ENCODE results near the gene SPHKAP. TPM values are rescaled to one million over a fixed set of nuclear protein-coding genes. Genes with fewer than 3 reads are reported as not detected.
"Not testable (repeated sequence)": the region's sequence is repeated elsewhere in the genome, so short reads cannot be mapped to it uniquely, and the experiment has no call there.

The SPHKAP gene
- total RNA-seq, 1 donor from 2014 or later: not detected

DNA sequence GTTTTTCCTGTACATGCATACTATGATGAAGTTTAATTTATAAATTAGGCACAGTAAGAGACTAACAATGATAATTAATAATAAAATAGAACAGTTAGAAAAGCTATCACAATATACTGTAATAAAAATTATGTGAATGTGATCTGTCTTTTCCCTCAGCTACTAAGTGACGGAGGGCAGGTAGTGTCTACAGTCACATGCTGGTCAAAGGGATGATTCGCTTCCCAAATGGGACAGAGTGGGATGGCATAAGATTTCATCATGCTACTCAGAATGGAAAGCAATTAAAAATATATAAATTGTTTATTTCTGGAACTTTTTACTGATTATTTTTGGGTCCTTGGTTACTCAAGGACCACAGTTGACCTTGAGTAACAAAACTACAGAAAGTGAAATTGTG lies 238.5 kb downstream of the SPHKAP start:
- no peak overlapping the region for H3K4me3 Mint-ChIP-seq (ENCODE audit: unreplicated experiment)
- H3K27ac Mint-ChIP-seq (ENCODE audit: unreplicated experiment): no peak overlapping the region
- Histone ChIP-seq H3K4me2 (ENCODE audit: low read length) (no peak overlapping the region), H3K4me3 (ENCODE audit: insufficient read depth, low read depth, low read length) (no peak overlapping the region), H3K27me3 (ENCODE audit: insufficient read depth, low read length) (no peaks in the 10 kb centered on the region), H3K27ac (ENCODE audit: low read depth, low read length) (no peak overlapping the region), H3K79me2 (ENCODE audit: insufficient read depth, low read length) (no peaks in the 10 kb centered on the region), H4K20me1 (ENCODE audit: insufficient read depth, low read length) (no peaks in the 10 kb centered on the region), H2AFZ (ENCODE audit: low read depth, low read length) (no peak overlapping the region), H3K36me3 (ENCODE audit: insufficient read depth, low read length) (no peaks in the 10 kb centered on the region), H3K9ac (ENCODE audit: low read length) (no peak overlapping the region), H3K4me1 (ENCODE audit: insufficient read depth, low read length) (no peaks in the 10 kb centered on the region), H3K9me3 (ENCODE audit: insufficient read depth, low read depth, low read length) (no peaks in the 10 kb centered on the region)
- H3K4me1 Mint-ChIP-seq (ENCODE audit: low read depth, unreplicated experiment): no peaks in the 10 kb centered on the region
- H3K9me3 Mint-ChIP-seq (ENCODE audit: unreplicated experiment): peaks cover 5% of the 10 kb centered on the region
- DNase-seq (ENCODE audit: low read depth): no peak
- TF ChIP-seq EZH2 (IDR thresholded peaks at IDR 0.05; ENCODE audit: insufficient read depth, low read length) (no peak), CTCF (IDR thresholded peaks at IDR 0.05; ENCODE audit: insufficient read depth, low read depth, low read length) (no peak)
- FAIRE-seq: no peak
- H3K36me3 Mint-ChIP-seq (ENCODE audit: low read depth, unreplicated experiment): peaks cover 2% of the 10 kb centered on the region
- H3K27me3 Mint-ChIP-seq (ENCODE audit: low read depth, unreplicated experiment): peaks cover 2% of the 10 kb centered on the region

DNA sequence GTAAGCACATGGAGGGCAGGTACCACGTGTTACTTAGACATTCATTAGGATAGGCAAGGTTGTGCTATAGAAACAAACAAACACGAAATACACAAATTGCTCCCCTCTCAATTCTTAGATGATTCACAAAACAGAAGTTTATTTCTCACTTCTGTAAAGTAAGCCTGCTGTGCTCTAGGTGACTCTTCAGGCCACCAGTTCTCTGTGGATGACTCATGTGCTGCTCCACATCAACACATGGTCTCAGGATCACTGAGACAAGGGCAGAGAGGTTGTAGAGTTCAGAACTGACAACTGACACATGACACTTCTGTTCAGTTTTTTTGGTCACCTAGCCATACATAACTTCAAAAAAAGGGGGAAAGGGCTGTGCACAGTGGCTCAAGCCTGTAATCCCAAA lies 239.5 kb downstream of the SPHKAP start:
- Histone ChIP-seq H3K4me2 (ENCODE audit: low read length) (no peak overlapping the region), H3K4me3 (ENCODE audit: insufficient read depth, low read depth, low read length) (no peak overlapping the region), H3K27me3 (ENCODE audit: insufficient read depth, low read length) (no peaks in the 10 kb centered on the region), H3K4me1 (ENCODE audit: insufficient read depth, low read length) (no peaks in the 10 kb centered on the region), H3K36me3 (ENCODE audit: insufficient read depth, low read length) (no peaks in the 10 kb centered on the region), H4K20me1 (ENCODE audit: insufficient read depth, low read length) (no peaks in the 10 kb centered on the region), H3K9me3 (ENCODE audit: insufficient read depth, low read depth, low read length) (no peaks in the 10 kb centered on the region), H3K27ac (ENCODE audit: low read depth, low read length) (no peak overlapping the region), H3K9ac (ENCODE audit: low read length) (no peak overlapping the region), H3K79me2 (ENCODE audit: insufficient read depth, low read length) (no peaks in the 10 kb centered on the region), H2AFZ (ENCODE audit: low read depth, low read length) (no peak overlapping the region)
- Mint-ChIP-seq H3K9me3 (ENCODE audit: unreplicated experiment) (peaks cover 5% of the 10 kb centered on the region), H3K4me3 (ENCODE audit: unreplicated experiment) (no peak overlapping the region), H3K4me1 (ENCODE audit: low read depth, unreplicated experiment) (no peaks in the 10 kb centered on the region), H3K36me3 (ENCODE audit: low read depth, unreplicated experiment) (peaks cover 2% of the 10 kb centered on the region), H3K27ac (ENCODE audit: unreplicated experiment) (no peak overlapping the region), H3K27me3 (ENCODE audit: low read depth, unreplicated experiment) (peaks cover 2% of the 10 kb centered on the region)
- DNase-seq (ENCODE audit: low read depth) (no peak), FAIRE-seq (no peak)
- TF ChIP-seq EZH2 (IDR thresholded peaks at IDR 0.05; ENCODE audit: insufficient read depth, low read length) (no peak), CTCF (IDR thresholded peaks at IDR 0.05; ENCODE audit: insufficient read depth, low read depth, low read length) (no peak)

GRCh38 chr2:227939271-227940027 lies 242.0 kb downstream of the SPHKAP start:
- Mint-ChIP-seq H3K36me3 (ENCODE audit: low read depth, unreplicated experiment) (no peaks in the 10 kb centered on the region), H3K27me3 (ENCODE audit: low read depth, unreplicated experiment) (peaks cover 2% of the 10 kb centered on the region), H3K4me3 (ENCODE audit: unreplicated experiment) (no peak overlapping the region), H3K4me1 (ENCODE audit: low read depth, unreplicated experiment) (no peaks in the 10 kb centered on the region), H3K9me3 (ENCODE audit: unreplicated experiment) (no peaks in the 10 kb centered on the region), H3K27ac (ENCODE audit: unreplicated experiment) (no peak overlapping the region)
- Histone ChIP-seq H2AFZ (ENCODE audit: low read depth, low read length) (no peak overlapping the region), H4K20me1 (ENCODE audit: insufficient read depth, low read length) (no peaks in the 10 kb centered on the region), H3K79me2 (ENCODE audit: insufficient read depth, low read length) (no peaks in the 10 kb centered on the region), H3K4me2 (ENCODE audit: low read length) (peak overlapping the region; percentile 60), H3K4me1 (ENCODE audit: insufficient read depth, low read length) (no peaks in the 10 kb centered on the region), H3K27me3 (ENCODE audit: insufficient read depth, low read length) (no peaks in the 10 kb centered on the region), H3K9me3 (ENCODE audit: insufficient read depth, low read depth, low read length) (no peaks in the 10 kb centered on the region), H3K27ac (ENCODE audit: low read depth, low read length) (no peak overlapping the region), H3K4me3 (ENCODE audit: insufficient read depth, low read depth, low read length) (no peak overlapping the region), H3K9ac (ENCODE audit: low read length) (no peak overlapping the region), H3K36me3 (ENCODE audit: insufficient read depth, low read length) (no peaks in the 10 kb centered on the region)
- TF ChIP-seq CTCF (IDR thresholded peaks at IDR 0.05; ENCODE audit: insufficient read depth, low read depth, low read length): peak; percentile 42
- no peak for TF ChIP-seq EZH2 (IDR thresholded peaks at IDR 0.05; ENCODE audit: insufficient read depth, low read length)
- DNase-seq (ENCODE audit: low read depth): peak; percentile 4
- FAIRE-seq: no peak

GRCh38 chr2:227936249-227936648 lies 245.2 kb downstream of the SPHKAP start:
- H3K36me3 ChIP-seq (ENCODE audit: insufficient read depth, low read length); H4K20me1 ChIP-seq (ENCODE audit: insufficient read depth, low read length); H3K9me3 Mint-ChIP-seq (ENCODE audit: unreplicated experiment); H3K4me2 ChIP-seq (ENCODE audit: low read length); H3K27ac ChIP-seq (ENCODE audit: low read depth, low read length); H2AFZ ChIP-seq (ENCODE audit: low read depth, low read length); H3K9me3 ChIP-seq (ENCODE audit: insufficient read depth, low read depth, low read length); H3K79me2 ChIP-seq (ENCODE audit: insufficient read depth, low read length); H3K4me1 Mint-ChIP-seq (ENCODE audit: low read depth, unreplicated experiment); H3K9ac ChIP-seq (ENCODE audit: low read length); H3K36me3 Mint-ChIP-seq (ENCODE audit: low read depth, unreplicated experiment); H3K27me3 ChIP-seq (ENCODE audit: insufficient read depth, low read length); H3K27me3 Mint-ChIP-seq (ENCODE audit: low read depth, unreplicated experiment); DNase-seq (ENCODE audit: low read depth); H3K4me3 Mint-ChIP-seq (ENCODE audit: unreplicated experiment); H3K4me1 ChIP-seq (ENCODE audit: insufficient read depth, low read length); H3K27ac Mint-ChIP-seq (ENCODE audit: unreplicated experiment); H3K4me3 ChIP-seq (ENCODE audit: insufficient read depth, low read depth, low read length); FAIRE-seq: not testable (repeated sequence)

All from astrocyte (in vitro differentiated cells and primary cell).